ENCODE data around the gene NSD2. TPM values are rescaled to one million over a fixed set of nuclear protein-coding genes. Genes with fewer than 3 reads are reported as not detected.
"Not testable (repeated sequence)": the region's sequence is repeated elsewhere in the genome, so short reads cannot be mapped to it uniquely, and the experiment has no call there.

Gene NSD2
- total RNA-seq, 2 donors from 2014 or later, result 153 to 208 TPM

- H3K27me3 Mint-ChIP-seq (ENCODE audit: insufficient read depth), result peaks cover 40% of the 10 kb centered on the region
- H3K4me3 ChIP-seq (ENCODE audit: low read length), result no peak overlapping the region
- no peaks in the 10 kb centered on the region for H3K36me3 ChIP-seq (ENCODE audit: control insufficient read depth, insufficient read depth, low read length)
- H3K4me1 ChIP-seq (ENCODE audit: control insufficient read depth, insufficient read depth, low read length), result peaks cover 5% of the 10 kb centered on the region
- no peak overlapping the region for H3K4me3 Mint-ChIP-seq
- H3K4me1 Mint-ChIP-seq, result peaks cover 13% of the 10 kb centered on the region
- H3K36me3 Mint-ChIP-seq (ENCODE audit: low read depth), result no peaks in the 10 kb centered on the region
- no peak overlapping the region for H3K27ac Mint-ChIP-seq
- no peak overlapping the region for H3K27ac ChIP-seq (ENCODE audit: low read depth, low read length)
- H3K27me3 ChIP-seq (ENCODE audit: control insufficient read depth, insufficient read depth, low read length, poor library complexity, severe bottlenecking), result peaks cover 18% of the 10 kb centered on the region
- no peak for TF ChIP-seq CTCF (conservative IDR thresholded peaks at IDR 0.05)
- peaks cover 29% of the 10 kb centered on the region for H3K9me3 Mint-ChIP-seq
- H3K9me3 ChIP-seq (ENCODE audit: control insufficient read depth, low read length), result peaks cover 12% of the 10 kb centered on the region
- no peak for DNase-seq
- no peak overlapping the region for H3K9ac ChIP-seq (ENCODE audit: extremely low read depth, low read length, poor library complexity, severe bottlenecking)
Measured at GRCh38 chr4:2024683-2025082, 153.5 kb downstream of the NSD2 start.

- Mint-ChIP-seq H3K9me3 (peaks cover 29% of the 10 kb centered on the region), H3K4me3 (no peak overlapping the region), H3K27ac (no peak overlapping the region), H3K36me3 (ENCODE audit: low read depth) (no peaks in the 10 kb centered on the region), H3K4me1 (peaks cover 13% of the 10 kb centered on the region), H3K27me3 (ENCODE audit: insufficient read depth) (peaks cover 50% of the 10 kb centered on the region)
- no peaks in the 10 kb centered on the region for H3K36me3 ChIP-seq (ENCODE audit: control insufficient read depth, insufficient read depth, low read length)
- TF ChIP-seq CTCF (conservative IDR thresholded peaks at IDR 0.05), result no peak
- peaks cover 12% of the 10 kb centered on the region for H3K9me3 ChIP-seq (ENCODE audit: control insufficient read depth, low read length)
- peaks cover 29% of the 10 kb centered on the region for H3K27me3 ChIP-seq (ENCODE audit: control insufficient read depth, insufficient read depth, low read length, poor library complexity, severe bottlenecking)
- no peak overlapping the region for H3K4me3 ChIP-seq (ENCODE audit: low read length)
- peaks cover 5% of the 10 kb centered on the region for H3K4me1 ChIP-seq (ENCODE audit: control insufficient read depth, insufficient read depth, low read length)
- no peak overlapping the region for H3K9ac ChIP-seq (ENCODE audit: extremely low read depth, low read length, poor library complexity, severe bottlenecking)
- DNase-seq, result no peak
- H3K27ac ChIP-seq (ENCODE audit: low read depth, low read length), result no peak overlapping the region
Measured at GRCh38 chr4:2025817-2026216, 154.6 kb downstream of the NSD2 start.

GRCh38 chr4:2027120-2027519 is 155.9 kb downstream of the NSD2 start:
- H3K36me3 Mint-ChIP-seq (ENCODE audit: low read depth); H3K9ac ChIP-seq (ENCODE audit: extremely low read depth, low read length, poor library complexity, severe bottlenecking); DNase-seq; H3K27ac Mint-ChIP-seq; H3K27ac ChIP-seq (ENCODE audit: low read depth, low read length); H3K4me3 Mint-ChIP-seq; H3K4me1 Mint-ChIP-seq; H3K36me3 ChIP-seq (ENCODE audit: control insufficient read depth, insufficient read depth, low read length); H3K4me1 ChIP-seq (ENCODE audit: control insufficient read depth, insufficient read depth, low read length); H3K4me3 ChIP-seq (ENCODE audit: low read length): not testable (repeated sequence)
- Histone ChIP-seq H3K27me3 (ENCODE audit: control insufficient read depth, insufficient read depth, low read length, poor library complexity, severe bottlenecking) (peaks cover 35% of the 10 kb centered on the region), H3K9me3 (ENCODE audit: control insufficient read depth, low read length) (peaks cover 12% of the 10 kb centered on the region)
- 85 to 87% methylated on average over 3 to 4 of the region's 4 CpGs for WGBS, 2 experiments (ENCODE audit: insufficient coverage in 1 of 2, insufficient read length in 1 of 2)
- H3K9me3 Mint-ChIP-seq, result peaks cover 30% of the 10 kb centered on the region
- peaks cover 55% of the 10 kb centered on the region for H3K27me3 Mint-ChIP-seq (ENCODE audit: insufficient read depth)

- H3K9me3 ChIP-seq (ENCODE audit: control insufficient read depth, low read length); H3K4me3 Mint-ChIP-seq; H3K36me3 Mint-ChIP-seq (ENCODE audit: low read depth); H3K4me3 ChIP-seq (ENCODE audit: low read length); DNase-seq; H3K4me1 ChIP-seq (ENCODE audit: control insufficient read depth, insufficient read depth, low read length); H3K9ac ChIP-seq (ENCODE audit: extremely low read depth, low read length, poor library complexity, severe bottlenecking); H3K4me1 Mint-ChIP-seq; H3K27ac Mint-ChIP-seq; H3K36me3 ChIP-seq (ENCODE audit: control insufficient read depth, insufficient read depth, low read length); H3K27ac ChIP-seq (ENCODE audit: low read depth, low read length): not testable (repeated sequence)
- Mint-ChIP-seq H3K9me3 (peaks cover 20% of the 10 kb centered on the region), H3K27me3 (ENCODE audit: insufficient read depth) (peaks cover 86% of the 10 kb centered on the region)
- peaks cover 48% of the 10 kb centered on the region for H3K27me3 ChIP-seq (ENCODE audit: control insufficient read depth, insufficient read depth, low read length, poor library complexity, severe bottlenecking)
Measured at GRCh38 chr4:2031161-2031560, 160.0 kb downstream of the NSD2 start.

Small RNA genes lying within 50 kb of the gene (microRNA-seq; reads per million reads assigned to microRNA genes)
- gene MIR943 (ENCODE audit: borderline microRNAs expressed), result not detected

Other genes starting within 250 kb of the NSD2 start
- 1 to 10 TPM; 3.7 to 4.9 TPM for gene FAM53A, start 187.1 kb upstream of the NSD2 start, total RNA-seq
- 10 to 100 TPM; 52.1 to 60.7 TPM for gene SLBP, start 159.1 kb upstream of the NSD2 start, total RNA-seq
- gene TMEM129, start 150.1 kb upstream of the NSD2 start, total RNA-seq, result 10 to 100 TPM; 33.6 to 41.7 TPM
- 100 to 1,000 TPM; 113 to 182 TPM for gene TACC3, start 149.9 kb upstream of the NSD2 start, total RNA-seq
- gene FGFR3, start 78.1 kb upstream of the NSD2 start, total RNA-seq, result 100 to 1,000 TPM; 107 to 125 TPM
- gene LETM1, start 15.2 kb upstream of the NSD2 start, total RNA-seq, result 10 to 100 TPM; 45.7 to 52.4 TPM
- gene NELFA, start 137.6 kb downstream of the NSD2 start, total RNA-seq, result 10 to 100 TPM; 54.8 to 60.1 TPM
- 1 to 10 TPM; 5.0 to 6.4 TPM for gene NAT8L, start 187.9 kb downstream of the NSD2 start, total RNA-seq